Esophagus squamous epithelium (tissue), 4 donors: ENCODE measurements around the gene CTNNA2.

Source experiments
- POLR2A ChIP-seq, 4 donors: fragments of 450-650 bp; IDR thresholded peaks; one replicate each; pipeline ENCODE4 v1.6.1; 2017; ENCODE audit warnings: antibody characterized with exemption in 4 of 4, mild to moderate bottlenecking in 4 of 4, moderate library complexity in 3 of 4
- TF ChIP-seq, protein P1 (sequence below), 6 experiments: fragments of 450-650 bp in 4 of 6; fragments of 200-600 bp in 2 of 6; sonication (generic) in 2 of 6; IDR thresholded peaks; one replicate each; pipeline ENCODE4 v1.5.1; 2016 to 2019; ENCODE audit warnings: antibody characterized with exemption in 6 of 6, mild to moderate bottlenecking in 4 of 6, moderate library complexity in 4 of 6

DNA sequence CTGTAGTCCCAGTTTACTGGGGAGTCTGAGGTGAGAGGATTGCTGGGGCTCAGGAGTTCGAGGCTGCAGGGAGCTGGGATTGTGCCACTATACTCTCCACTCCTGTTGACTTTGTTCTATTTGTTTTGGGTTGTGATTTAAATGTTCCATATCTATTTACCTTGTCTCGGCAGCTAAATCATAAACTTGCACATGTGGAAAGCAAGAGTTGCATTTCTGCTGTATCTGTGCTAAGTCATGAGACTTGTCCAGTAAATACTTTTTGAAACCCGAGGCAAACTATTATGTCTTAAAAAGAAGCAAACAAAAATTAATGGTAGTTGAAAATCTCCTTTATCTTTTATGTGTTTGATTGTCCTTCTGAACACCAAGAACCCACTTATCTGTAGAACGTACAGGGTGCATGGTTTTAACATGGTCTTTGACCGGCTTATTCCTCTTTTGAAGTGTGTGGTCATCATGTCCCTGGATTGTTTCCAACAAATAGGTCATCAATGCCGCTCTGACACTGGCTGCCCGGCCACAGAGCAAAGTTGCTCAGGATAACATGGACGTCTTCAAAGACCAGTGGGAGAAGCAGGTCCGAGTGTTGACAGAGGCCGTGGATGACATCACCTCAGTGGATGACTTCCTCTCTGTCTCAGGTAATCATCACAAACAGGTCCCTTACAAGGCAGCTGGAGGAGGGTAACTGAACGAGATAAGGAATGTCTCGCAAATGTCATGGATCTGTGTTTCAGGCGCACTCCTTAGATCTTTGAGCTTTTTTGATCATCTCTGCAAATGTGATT, 1032.8 kb downstream of the CTNNA2 start:
- TF ChIP-seq, protein P1, sequence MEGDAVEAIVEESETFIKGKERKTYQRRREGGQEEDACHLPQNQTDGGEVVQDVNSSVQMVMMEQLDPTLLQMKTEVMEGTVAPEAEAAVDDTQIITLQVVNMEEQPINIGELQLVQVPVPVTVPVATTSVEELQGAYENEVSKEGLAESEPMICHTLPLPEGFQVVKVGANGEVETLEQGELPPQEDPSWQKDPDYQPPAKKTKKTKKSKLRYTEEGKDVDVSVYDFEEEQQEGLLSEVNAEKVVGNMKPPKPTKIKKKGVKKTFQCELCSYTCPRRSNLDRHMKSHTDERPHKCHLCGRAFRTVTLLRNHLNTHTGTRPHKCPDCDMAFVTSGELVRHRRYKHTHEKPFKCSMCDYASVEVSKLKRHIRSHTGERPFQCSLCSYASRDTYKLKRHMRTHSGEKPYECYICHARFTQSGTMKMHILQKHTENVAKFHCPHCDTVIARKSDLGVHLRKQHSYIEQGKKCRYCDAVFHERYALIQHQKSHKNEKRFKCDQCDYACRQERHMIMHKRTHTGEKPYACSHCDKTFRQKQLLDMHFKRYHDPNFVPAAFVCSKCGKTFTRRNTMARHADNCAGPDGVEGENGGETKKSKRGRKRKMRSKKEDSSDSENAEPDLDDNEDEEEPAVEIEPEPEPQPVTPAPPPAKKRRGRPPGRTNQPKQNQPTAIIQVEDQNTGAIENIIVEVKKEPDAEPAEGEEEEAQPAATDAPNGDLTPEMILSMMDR (IDR thresholded peaks at IDR 0.05) = no peak
- TF ChIP-seq POLR2A (IDR thresholded peaks at IDR 0.05) = no peak
